ENCODE data around the gene ZNF613. TPM values are rescaled to one million over a fixed set of nuclear protein-coding genes. Genes with fewer than 3 reads are reported as not detected.

Gene ZNF613
- total and polyA plus RNA-seq, 2 experiments from 2014 or later = 13.8 to 18.1 TPM

DNA sequence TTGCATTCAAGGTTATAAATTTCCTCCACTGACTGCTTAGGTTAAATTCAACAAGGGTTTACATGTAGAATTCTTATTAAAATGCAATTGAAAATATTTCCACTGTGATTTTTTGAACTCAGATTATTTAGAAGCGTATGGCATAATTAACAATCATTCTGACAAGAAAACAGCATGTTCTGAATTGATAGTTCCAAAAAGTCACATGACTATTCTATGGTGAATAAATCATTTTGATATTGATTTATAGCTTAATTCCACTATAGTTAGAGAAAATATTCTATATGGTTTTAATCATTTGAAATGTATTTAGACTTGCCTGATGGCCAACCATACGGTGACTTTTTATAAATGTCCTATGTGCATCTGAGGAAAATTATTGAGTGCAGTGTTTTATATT is 42.6 kb upstream of the ZNF613 start:
- Mint-ChIP-seq H3K27ac (no peak overlapping the region), H3K4me3 (no peak overlapping the region), H3K36me3 (ENCODE audit: low read depth) (peaks cover 92% of the 10 kb centered on the region), H3K27me3 (ENCODE audit: insufficient read depth, low read depth, poor library complexity) (peaks cover 13% of the 10 kb centered on the region), H3K4me1 (peaks cover 19% of the 10 kb centered on the region; the same call in 2 of the 3 replicates), H3K9me3 (peaks cover 51% of the 10 kb centered on the region)
- H2AFZ ChIP-seq = no peak overlapping the region
- peaks cover 13% of the 10 kb centered on the region; the same call in 1 of the 2 replicates for H3F3A ChIP-seq (replicated peaks; ENCODE audit: low read depth)
- H3K4me3 ChIP-seq = no peak overlapping the region
- no peak for ATAC-seq
- no peaks in the 10 kb centered on the region for H3K27me3 ChIP-seq (ENCODE audit: insufficient read depth)
- no peak overlapping the region for H3K27ac ChIP-seq (ENCODE audit: low read depth)
- peaks cover 16% of the 10 kb centered on the region for H3K4me1 ChIP-seq (ENCODE audit: insufficient read depth)
- H3K9me2 ChIP-seq (ENCODE audit: insufficient read depth) = 0 out of 2 replicates have a peak, but pooled peaks cover 3% of the 10 kb centered on the region
- TF ChIP-seq STAT1 (IDR thresholded peaks at IDR 0.05; ENCODE audit: unreplicated experiment) (no peak), NANOG (IDR thresholded peaks at IDR 0.05; ENCODE audit: borderline replicate concordance) (no peak), JUNB (IDR thresholded peaks at IDR 0.05; ENCODE audit: unreplicated experiment) (no peak), EZH2 (IDR thresholded peaks at IDR 0.05; ENCODE audit: low read depth, unreplicated experiment) (no peak), CREB1 (CRISPR knock-in tag; IDR thresholded peaks at IDR 0.05; ENCODE audit: low read depth) (no peak)
- TF ChIP-seq, protein P1, sequence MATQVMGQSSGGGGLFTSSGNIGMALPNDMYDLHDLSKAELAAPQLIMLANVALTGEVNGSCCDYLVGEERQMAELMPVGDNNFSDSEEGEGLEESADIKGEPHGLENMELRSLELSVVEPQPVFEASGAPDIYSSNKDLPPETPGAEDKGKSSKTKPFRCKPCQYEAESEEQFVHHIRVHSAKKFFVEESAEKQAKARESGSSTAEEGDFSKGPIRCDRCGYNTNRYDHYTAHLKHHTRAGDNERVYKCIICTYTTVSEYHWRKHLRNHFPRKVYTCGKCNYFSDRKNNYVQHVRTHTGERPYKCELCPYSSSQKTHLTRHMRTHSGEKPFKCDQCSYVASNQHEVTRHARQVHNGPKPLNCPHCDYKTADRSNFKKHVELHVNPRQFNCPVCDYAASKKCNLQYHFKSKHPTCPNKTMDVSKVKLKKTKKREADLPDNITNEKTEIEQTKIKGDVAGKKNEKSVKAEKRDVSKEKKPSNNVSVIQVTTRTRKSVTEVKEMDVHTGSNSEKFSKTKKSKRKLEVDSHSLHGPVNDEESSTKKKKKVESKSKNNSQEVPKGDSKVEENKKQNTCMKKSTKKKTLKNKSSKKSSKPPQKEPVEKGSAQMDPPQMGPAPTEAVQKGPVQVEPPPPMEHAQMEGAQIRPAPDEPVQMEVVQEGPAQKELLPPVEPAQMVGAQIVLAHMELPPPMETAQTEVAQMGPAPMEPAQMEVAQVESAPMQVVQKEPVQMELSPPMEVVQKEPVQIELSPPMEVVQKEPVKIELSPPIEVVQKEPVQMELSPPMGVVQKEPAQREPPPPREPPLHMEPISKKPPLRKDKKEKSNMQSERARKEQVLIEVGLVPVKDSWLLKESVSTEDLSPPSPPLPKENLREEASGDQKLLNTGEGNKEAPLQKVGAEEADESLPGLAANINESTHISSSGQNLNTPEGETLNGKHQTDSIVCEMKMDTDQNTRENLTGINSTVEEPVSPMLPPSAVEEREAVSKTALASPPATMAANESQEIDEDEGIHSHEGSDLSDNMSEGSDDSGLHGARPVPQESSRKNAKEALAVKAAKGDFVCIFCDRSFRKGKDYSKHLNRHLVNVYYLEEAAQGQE (IDR thresholded peaks at IDR 0.05; ENCODE audit: unreplicated experiment) = no peak
- H4K20me1 ChIP-seq (replicated peaks; ENCODE audit: insufficient read depth) = no peaks in the 10 kb centered on the region
- H3K4me2 ChIP-seq = no peak overlapping the region
- H3K79me2 ChIP-seq (replicated peaks; ENCODE audit: insufficient read depth) = peaks cover 47% of the 10 kb centered on the region
- DNase-seq (ENCODE audit: low spot score) = no peak
- peaks cover 10% of the 10 kb centered on the region for H3K36me3 ChIP-seq (ENCODE audit: insufficient read depth)

DNA sequence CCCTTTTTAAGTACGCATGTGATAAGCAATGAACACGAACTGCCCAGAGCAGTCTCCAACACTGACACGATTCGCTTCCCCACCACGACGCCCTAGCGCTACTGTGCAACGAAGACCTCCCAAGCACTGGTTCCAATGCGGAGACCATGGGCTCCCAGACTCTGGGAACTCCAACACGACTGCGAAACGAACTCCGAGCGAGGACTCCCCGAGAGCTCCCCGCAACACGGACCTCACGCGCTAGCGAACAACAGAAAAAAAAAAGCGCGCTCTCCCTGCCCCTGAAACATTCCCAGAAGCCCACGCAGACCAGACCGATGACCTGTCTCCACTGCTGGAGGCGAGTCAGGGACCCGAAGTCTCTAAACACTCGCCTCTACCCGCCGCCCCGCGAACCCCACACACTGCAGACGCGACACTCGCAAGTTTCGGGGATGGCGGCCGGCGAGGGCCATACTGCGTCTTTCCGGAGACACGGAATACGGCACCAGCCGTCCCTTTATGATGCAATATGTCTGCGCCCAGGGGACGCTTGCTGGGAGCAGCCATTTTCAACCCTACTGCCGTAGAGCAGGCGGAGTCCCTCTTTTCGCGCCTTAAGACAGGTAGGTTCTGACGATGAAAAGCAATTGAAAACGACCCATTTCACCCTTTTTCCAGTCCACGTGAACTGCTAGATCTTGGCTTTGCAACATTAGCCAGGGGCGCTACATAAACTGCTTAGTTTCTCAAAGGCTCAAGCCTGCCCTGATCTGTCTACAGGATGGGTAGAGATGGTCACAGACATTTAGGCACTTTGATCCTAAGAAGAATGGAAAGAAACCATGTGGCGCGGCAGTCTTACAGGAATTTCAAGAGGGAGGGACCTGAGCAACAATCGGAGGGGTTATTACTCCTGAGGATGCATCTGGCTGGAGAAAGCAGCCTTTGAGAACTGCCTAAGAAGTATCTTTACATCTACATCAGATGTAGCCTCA is 39.5 kb upstream of the ZNF613 start, which contains the start of gene ZNF577:
Gene ZNF577, minus strand, starts transcription at position 430 of the 977 bp plus-strand sequence. CDS start 7,569 bp downstream, outside the sequence.
- H3K4me3 Mint-ChIP-seq = peak within 1 kb of the TSS; percentile 89
- H3K27me3 Mint-ChIP-seq (ENCODE audit: insufficient read depth, low read depth, poor library complexity) = peaks cover 25% of the 10 kb centered on the region
- H3F3A ChIP-seq (replicated peaks; ENCODE audit: low read depth) = peaks cover 32% of the 10 kb centered on the region
- H3K4me2 ChIP-seq = peak within 1 kb of the TSS; percentile 75
- H3K27me3 ChIP-seq (ENCODE audit: insufficient read depth) = no peaks in the 10 kb centered on the region
- peak within 1 kb of the TSS; percentile 98 for H3K27ac Mint-ChIP-seq
- peak; percentile 98 for DNase-seq (ENCODE audit: low spot score)
- H3K79me2 ChIP-seq (replicated peaks; ENCODE audit: insufficient read depth) = peaks cover 69% of the 10 kb centered on the region
- H3K27ac ChIP-seq (ENCODE audit: low read depth) = peak within 1 kb of the TSS; percentile 98
- peaks cover 41% of the 10 kb centered on the region for H3K36me3 ChIP-seq (ENCODE audit: insufficient read depth)
- H2AFZ ChIP-seq = no peak within 1 kb of the TSS
- no peaks in the 10 kb centered on the region for H4K20me1 ChIP-seq (replicated peaks; ENCODE audit: insufficient read depth)
- peaks cover 8% of the 10 kb centered on the region; the same call in 1 of the 2 replicates for H3K4me1 ChIP-seq (ENCODE audit: insufficient read depth)
- 0 out of 2 replicates have a peak, but pooled peaks cover 3% of the 10 kb centered on the region for H3K9me2 ChIP-seq (ENCODE audit: insufficient read depth)
- H3K4me1 Mint-ChIP-seq = peaks cover 16% of the 10 kb centered on the region; the same call in 2 of the 3 replicates
- H3K4me3 ChIP-seq = peak within 1 kb of the TSS; percentile 64
- peaks cover 94% of the 10 kb centered on the region for H3K36me3 Mint-ChIP-seq (ENCODE audit: low read depth)
- peak; percentile 88 for ATAC-seq
- TF ChIP-seq CREB1 (CRISPR knock-in tag; IDR thresholded peaks at IDR 0.05; ENCODE audit: low read depth) (peak; percentile 96), STAT1 (IDR thresholded peaks at IDR 0.05; ENCODE audit: unreplicated experiment) (no peak), NANOG (IDR thresholded peaks at IDR 0.05; ENCODE audit: borderline replicate concordance) (no peak), POLR2AphosphoS5 (IDR thresholded peaks at IDR 0.05; ENCODE audit: low read depth) (peak; percentile 97), EZH2phosphoT487 (IDR thresholded peaks at IDR 0.05; ENCODE audit: unreplicated experiment) (no peak), ZNF331 (CRISPR knock-in tag; IDR thresholded peaks at IDR 0.05; ENCODE audit: low read depth) (no peak), EZH2 (IDR thresholded peaks at IDR 0.05; ENCODE audit: low read depth, unreplicated experiment) (no peak)
- TF ChIP-seq, protein P2, sequence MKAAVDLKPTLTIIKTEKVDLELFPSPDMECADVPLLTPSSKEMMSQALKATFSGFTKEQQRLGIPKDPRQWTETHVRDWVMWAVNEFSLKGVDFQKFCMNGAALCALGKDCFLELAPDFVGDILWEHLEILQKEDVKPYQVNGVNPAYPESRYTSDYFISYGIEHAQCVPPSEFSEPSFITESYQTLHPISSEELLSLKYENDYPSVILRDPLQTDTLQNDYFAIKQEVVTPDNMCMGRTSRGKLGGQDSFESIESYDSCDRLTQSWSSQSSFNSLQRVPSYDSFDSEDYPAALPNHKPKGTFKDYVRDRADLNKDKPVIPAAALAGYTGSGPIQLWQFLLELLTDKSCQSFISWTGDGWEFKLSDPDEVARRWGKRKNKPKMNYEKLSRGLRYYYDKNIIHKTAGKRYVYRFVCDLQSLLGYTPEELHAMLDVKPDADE (IDR thresholded peaks at IDR 0.05) = peak; percentile 93
- TF ChIP-seq, protein P1 (IDR thresholded peaks at IDR 0.05; ENCODE audit: unreplicated experiment) = no peak
- peaks cover 71% of the 10 kb centered on the region for H3K9me3 Mint-ChIP-seq
